Activated T-cell treated with anti-CD3 and anti-CD28 coated beads, Interleukin-2, amount 50 U/mL, for 24 hours (primary cell): ENCODE results near the gene IFI27L1.
"Not testable (repeated sequence)": the region's sequence is repeated elsewhere in the genome, so short reads cannot be mapped to it uniquely, and the experiment has no call there.

Experiments
- DNase-seq: peaks from one replicate; pipeline ENCODE4 v3.0.0-alpha.2; 2020
- H3K27ac Mint-ChIP-seq: 2 replicates; pipeline ENCODE4 v1.8.0; 2020; ENCODE audit warnings: mild to moderate bottlenecking, mixed read lengths
- H3K27me3 Mint-ChIP-seq: 2 replicates; pipeline ENCODE4 v1.8.0; 2020; ENCODE audit warnings: mixed read lengths
- H3K36me3 Mint-ChIP-seq: 2 replicates; pipeline ENCODE4 v1.8.0; 2020; ENCODE audit warnings: low read depth, mixed read lengths
- H3K4me1 Mint-ChIP-seq: 2 replicates; pipeline ENCODE4 v1.8.0; 2020; ENCODE audit warnings: low read depth, mixed read lengths
- H3K4me3 Mint-ChIP-seq: 2 replicates; pipeline ENCODE4 v1.8.0; 2020; ENCODE audit warnings: mild to moderate bottlenecking, moderate library complexity, mixed read lengths
- H3K9me3 Mint-ChIP-seq: 2 replicates; pipeline ENCODE4 v1.8.0; 2020; ENCODE audit warnings: mixed read lengths

The IFI27L1 gene

GRCh38 chr14:94054401-94054800 is 26.7 kb upstream of the IFI27L1 start:
- Mint-ChIP-seq H3K9me3 (no peaks in the 10 kb centered on the region), H3K36me3 (peaks cover 95% of the 10 kb centered on the region), H3K4me1 (peaks cover 52% of the 10 kb centered on the region), H3K27me3 (no peaks in the 10 kb centered on the region), H3K27ac (peak overlapping the region; percentile 89), H3K4me3 (no peak overlapping the region)
- DNase-seq: no peak

DNA sequence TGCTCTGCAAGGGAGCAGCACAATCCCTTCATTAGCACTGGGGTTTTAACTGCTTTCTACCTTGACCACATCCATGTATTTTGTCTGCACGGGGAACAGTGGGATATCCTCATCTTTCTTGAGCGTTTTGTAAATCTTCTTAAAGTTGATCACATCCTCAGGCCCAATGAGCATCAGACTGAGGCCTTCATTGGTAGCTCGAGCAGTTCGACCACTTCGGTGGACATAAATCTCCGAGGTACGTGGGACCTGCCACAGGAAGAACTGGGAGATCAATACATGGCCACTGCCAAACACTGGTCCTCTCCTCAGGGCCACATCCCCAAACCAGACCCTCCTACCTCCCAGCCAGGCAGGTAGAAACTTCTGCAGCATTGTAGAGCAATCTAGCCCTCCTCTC is 26.2 kb upstream of the IFI27L1 start:
- peaks cover 55% of the 10 kb centered on the region for H3K4me1 Mint-ChIP-seq
- H3K4me3 Mint-ChIP-seq: no peak overlapping the region
- peaks cover 95% of the 10 kb centered on the region for H3K36me3 Mint-ChIP-seq
- no peaks in the 10 kb centered on the region for H3K27me3 Mint-ChIP-seq
- no peaks in the 10 kb centered on the region for H3K9me3 Mint-ChIP-seq
- H3K27ac Mint-ChIP-seq: peak overlapping the region; percentile 89
- no peak for DNase-seq

- Mint-ChIP-seq H3K4me3 (no peak overlapping the region), H3K36me3 (peaks cover 95% of the 10 kb centered on the region), H3K27me3 (no peaks in the 10 kb centered on the region), H3K27ac (peak overlapping the region; percentile 89), H3K9me3 (no peaks in the 10 kb centered on the region), H3K4me1 (peaks cover 72% of the 10 kb centered on the region)
- DNase-seq: no peak
Observed at GRCh38 chr14:94056579-94057308, 24.4 kb upstream of the IFI27L1 start.

- no peak for DNase-seq
- H3K27me3 Mint-ChIP-seq: no peaks in the 10 kb centered on the region
- H3K27ac Mint-ChIP-seq: peak overlapping the region; percentile 45
- H3K4me1 Mint-ChIP-seq: peaks cover 72% of the 10 kb centered on the region
- H3K9me3 Mint-ChIP-seq: no peaks in the 10 kb centered on the region
- H3K4me3 Mint-ChIP-seq: no peak overlapping the region
- H3K36me3 Mint-ChIP-seq: peaks cover 95% of the 10 kb centered on the region
Observed at GRCh38 chr14:94058128-94058673, 22.9 kb upstream of the IFI27L1 start.

- H3K36me3 Mint-ChIP-seq: peaks cover 98% of the 10 kb centered on the region
- H3K4me1 Mint-ChIP-seq: peaks cover 75% of the 10 kb centered on the region
- DNase-seq: no peak
Observed at GRCh38 chr14:94058674-94059138, 22.4 kb upstream of the IFI27L1 start.

GRCh38 chr14:94059998-94060397 is 21.1 kb upstream of the IFI27L1 start:
- Mint-ChIP-seq H3K9me3 (no peaks in the 10 kb centered on the region), H3K36me3 (peaks cover 93% of the 10 kb centered on the region), H3K27me3 (no peaks in the 10 kb centered on the region), H3K4me1 (peaks cover 79% of the 10 kb centered on the region), H3K4me3 (no peak overlapping the region), H3K27ac (peak overlapping the region; percentile 70)
- no peak for DNase-seq

More at GRCh38 chr14:94058674-94059138, 22.4 kb upstream of the IFI27L1 start:
- peak overlapping the region; percentile 60 for H3K27ac Mint-ChIP-seq
- H3K9me3 Mint-ChIP-seq: no peaks in the 10 kb centered on the region
- no peak overlapping the region for H3K4me3 Mint-ChIP-seq
- no peaks in the 10 kb centered on the region for H3K27me3 Mint-ChIP-seq

DNA sequence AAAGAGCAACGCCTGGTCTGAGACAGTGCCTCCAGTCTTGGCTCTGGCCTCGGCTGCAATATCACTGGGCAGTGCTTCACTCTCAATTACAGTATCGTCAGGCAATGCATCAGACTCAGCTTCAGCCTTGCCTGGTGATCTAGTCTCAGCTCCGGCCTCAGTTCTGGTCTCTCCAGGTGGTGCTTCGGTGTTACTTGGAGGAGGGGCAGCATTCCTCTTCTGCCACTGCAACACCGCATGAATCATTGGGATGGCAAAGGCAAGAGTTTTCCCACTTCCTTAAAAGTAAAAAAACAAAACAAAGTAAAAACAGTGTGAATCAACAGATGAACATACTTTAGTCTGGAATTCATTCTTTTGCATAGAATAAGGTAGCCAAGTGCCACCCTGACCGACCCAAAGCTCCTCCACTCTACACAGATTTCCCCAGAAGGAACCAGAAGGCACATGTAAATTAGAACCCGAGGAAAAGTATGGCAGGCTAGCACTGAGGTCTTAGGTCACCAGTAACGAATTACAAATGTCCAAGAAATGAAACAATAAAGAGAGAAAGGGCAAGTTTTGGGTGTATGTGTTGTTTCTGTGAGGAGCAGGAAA is 18.7 kb upstream of the IFI27L1 start:
- Mint-ChIP-seq H3K9me3 (no peaks in the 10 kb centered on the region), H3K36me3 (peaks cover 89% of the 10 kb centered on the region), H3K27ac (peak overlapping the region; percentile 53), H3K27me3 (no peaks in the 10 kb centered on the region), H3K4me1 (peaks cover 86% of the 10 kb centered on the region), H3K4me3 (no peak overlapping the region)
- no peak for DNase-seq

GRCh38 chr14:94066089-94066676 is 14.9 kb upstream of the IFI27L1 start:
- Mint-ChIP-seq H3K27ac (peak overlapping the region; percentile 69), H3K36me3 (peaks cover 89% of the 10 kb centered on the region), H3K4me1 (peaks cover 90% of the 10 kb centered on the region), H3K4me3 (no peak overlapping the region), H3K27me3 (no peaks in the 10 kb centered on the region), H3K9me3 (peaks cover 28% of the 10 kb centered on the region)
- no peak for DNase-seq

GRCh38 chr14:94072076-94072475 is 9.0 kb upstream of the IFI27L1 start:
- H3K4me3 Mint-ChIP-seq, H3K27ac Mint-ChIP-seq, H3K27me3 Mint-ChIP-seq, DNase-seq: not testable (repeated sequence)
- Mint-ChIP-seq H3K4me1 (peaks cover 76% of the 10 kb centered on the region), H3K9me3 (peaks cover 49% of the 10 kb centered on the region), H3K36me3 (peaks cover 97% of the 10 kb centered on the region)

DNA sequence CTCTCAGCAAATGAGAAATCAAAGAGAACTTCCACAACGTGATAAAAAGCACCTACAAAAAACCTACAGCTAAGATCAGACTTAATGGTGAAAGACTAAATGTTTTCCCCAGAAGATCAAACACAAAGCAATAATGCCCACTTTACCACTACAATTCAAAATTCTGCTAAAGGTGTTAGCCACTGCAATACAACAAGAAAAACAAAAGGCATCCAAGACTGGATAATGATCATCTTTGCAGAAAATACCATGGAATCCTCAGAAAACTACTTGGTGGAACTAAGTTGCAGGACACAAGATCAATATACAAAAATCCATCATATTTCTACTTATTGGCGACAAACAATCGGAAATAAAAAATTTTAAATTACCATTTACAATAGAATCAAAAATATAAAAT is 6.6 kb upstream of the IFI27L1 start:
- Mint-ChIP-seq H3K9me3 (peaks cover 35% of the 10 kb centered on the region), H3K4me1 (peaks cover 74% of the 10 kb centered on the region), H3K27me3 (no peaks in the 10 kb centered on the region), H3K36me3 (peaks cover 97% of the 10 kb centered on the region), H3K4me3 (peak overlapping the region; percentile 55), H3K27ac (peak overlapping the region; percentile 46)
- no peak for DNase-seq

DNA sequence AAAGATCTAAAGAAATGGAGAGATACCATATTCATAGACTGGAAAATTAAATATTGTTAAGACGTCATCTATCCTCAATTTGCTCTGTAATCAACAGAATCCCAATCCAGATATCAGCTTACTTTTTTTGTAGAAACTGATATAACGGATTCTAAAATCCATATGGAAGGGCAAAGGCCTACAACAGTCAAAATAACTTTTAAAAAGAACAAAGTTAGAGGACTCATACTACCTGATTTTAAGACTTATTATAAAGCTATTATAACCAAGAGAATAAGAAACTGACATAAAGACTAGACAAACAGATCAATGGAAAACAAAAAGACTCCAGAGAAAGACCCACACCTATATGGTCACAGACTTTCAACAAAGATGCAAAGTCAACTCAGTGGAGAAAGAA is 6.1 kb upstream of the IFI27L1 start:
- peak overlapping the region; percentile 66 for H3K4me3 Mint-ChIP-seq

GRCh38 chr14:94077111-94077821 is 3.8 kb upstream of the IFI27L1 start:
- no peak for DNase-seq
- Mint-ChIP-seq H3K27ac (peak overlapping the region; percentile 1), H3K9me3 (peaks cover 16% of the 10 kb centered on the region), H3K4me1 (peaks cover 69% of the 10 kb centered on the region), H3K27me3 (no peaks in the 10 kb centered on the region), H3K4me3 (peak overlapping the region; percentile 99), H3K36me3 (peaks cover 90% of the 10 kb centered on the region)

More for the DNA sequence above, 6.1 kb upstream of the IFI27L1 start:
- H3K36me3 Mint-ChIP-seq: peaks cover 97% of the 10 kb centered on the region
- H3K27ac Mint-ChIP-seq: no peak overlapping the region
- H3K27me3 Mint-ChIP-seq: no peaks in the 10 kb centered on the region
- DNase-seq: no peak
- H3K4me1 Mint-ChIP-seq: peaks cover 74% of the 10 kb centered on the region
- H3K9me3 Mint-ChIP-seq: peaks cover 32% of the 10 kb centered on the region

GRCh38 chr14:94077823-94078222 is 3.3 kb upstream of the IFI27L1 start:
- peaks cover 86% of the 10 kb centered on the region for H3K36me3 Mint-ChIP-seq
- no peaks in the 10 kb centered on the region for H3K27me3 Mint-ChIP-seq
- peaks cover 15% of the 10 kb centered on the region for H3K9me3 Mint-ChIP-seq
- H3K4me3 Mint-ChIP-seq: peak overlapping the region; percentile 99
- peaks cover 72% of the 10 kb centered on the region for H3K4me1 Mint-ChIP-seq
- DNase-seq: no peak
- H3K27ac Mint-ChIP-seq: peak overlapping the region; percentile 99

GRCh38 chr14:94079891-94080620 is 1.1 kb upstream of the IFI27L1 start:
- no peaks in the 10 kb centered on the region for H3K27me3 Mint-ChIP-seq
- peaks cover 66% of the 10 kb centered on the region for H3K36me3 Mint-ChIP-seq
- peak overlapping the region; percentile 99 for H3K27ac Mint-ChIP-seq
- H3K9me3 Mint-ChIP-seq: peaks cover 6% of the 10 kb centered on the region
- peak overlapping the region; percentile 99 for H3K4me3 Mint-ChIP-seq
- H3K4me1 Mint-ChIP-seq: peaks cover 66% of the 10 kb centered on the region
- no peak for DNase-seq
